HepG2 (cell line): ENCODE data around the gene LRBA.

Experiments used
- ZNF777 ChIP-seq: sonication (generic); formaldehyde crosslinking; IDR thresholded peaks from 2 replicates; pipeline ENCODE4 v1.4.0; 2020; ENCODE audit warnings: missing genetic modification reagents
- TF ChIP-seq, protein P1 (sequence below): sonication (generic); formaldehyde crosslinking; IDR thresholded peaks from 2 replicates; pipeline ENCODE4 v1.5.0; 2020; ENCODE audit warnings: mild to moderate bottlenecking, missing genetic modification reagents, moderate library complexity
- TF ChIP-seq, protein P2 (sequence below): sonication (generic); formaldehyde crosslinking; IDR thresholded peaks from 2 replicates; pipeline ENCODE4 v1.4.0; 2020; ENCODE audit warnings: missing genetic modification reagents
- TF ChIP-seq, protein P3 (sequence below): sonication (generic); formaldehyde crosslinking; IDR thresholded peaks from 2 replicates; pipeline ENCODE4 v1.4.0; 2020; ENCODE audit warnings: missing genetic modification reagents

DNA sequence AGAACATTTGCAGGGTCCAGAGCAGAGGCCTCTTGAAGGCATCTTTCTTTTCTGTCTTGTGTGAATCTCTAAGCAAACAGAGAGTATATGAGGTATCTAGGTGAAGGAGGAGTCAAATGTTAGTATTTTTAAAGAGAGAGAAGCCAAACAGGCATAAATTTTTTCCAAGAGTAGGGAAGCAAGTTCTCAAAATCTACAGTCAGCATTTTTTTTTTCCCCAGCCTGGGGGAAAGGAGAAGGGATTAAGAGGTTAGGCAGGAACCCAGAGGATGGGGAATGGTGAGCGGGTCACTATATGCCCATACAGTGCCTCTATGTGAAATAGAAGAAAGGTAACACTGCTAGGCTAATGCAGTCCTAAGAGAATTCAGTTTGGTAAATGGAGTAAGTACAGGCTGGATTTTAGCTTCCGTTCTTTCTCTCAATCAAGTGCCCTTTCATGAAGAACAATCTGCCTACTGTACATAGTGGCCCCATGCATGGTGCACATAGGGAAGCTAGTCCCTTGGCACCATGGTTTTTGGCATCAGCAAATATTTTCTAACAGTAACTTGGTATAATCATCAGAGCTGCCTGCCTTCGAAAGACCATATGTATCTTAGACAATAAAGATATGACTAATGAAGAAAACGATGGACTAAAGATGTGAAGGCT, 596.2 kb downstream of the LRBA start:
- TF ChIP-seq, protein P1, sequence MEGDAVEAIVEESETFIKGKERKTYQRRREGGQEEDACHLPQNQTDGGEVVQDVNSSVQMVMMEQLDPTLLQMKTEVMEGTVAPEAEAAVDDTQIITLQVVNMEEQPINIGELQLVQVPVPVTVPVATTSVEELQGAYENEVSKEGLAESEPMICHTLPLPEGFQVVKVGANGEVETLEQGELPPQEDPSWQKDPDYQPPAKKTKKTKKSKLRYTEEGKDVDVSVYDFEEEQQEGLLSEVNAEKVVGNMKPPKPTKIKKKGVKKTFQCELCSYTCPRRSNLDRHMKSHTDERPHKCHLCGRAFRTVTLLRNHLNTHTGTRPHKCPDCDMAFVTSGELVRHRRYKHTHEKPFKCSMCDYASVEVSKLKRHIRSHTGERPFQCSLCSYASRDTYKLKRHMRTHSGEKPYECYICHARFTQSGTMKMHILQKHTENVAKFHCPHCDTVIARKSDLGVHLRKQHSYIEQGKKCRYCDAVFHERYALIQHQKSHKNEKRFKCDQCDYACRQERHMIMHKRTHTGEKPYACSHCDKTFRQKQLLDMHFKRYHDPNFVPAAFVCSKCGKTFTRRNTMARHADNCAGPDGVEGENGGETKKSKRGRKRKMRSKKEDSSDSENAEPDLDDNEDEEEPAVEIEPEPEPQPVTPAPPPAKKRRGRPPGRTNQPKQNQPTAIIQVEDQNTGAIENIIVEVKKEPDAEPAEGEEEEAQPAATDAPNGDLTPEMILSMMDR (CRISPR knock-in tag) = no peak
- TF ChIP-seq ZNF777 = no peak
- TF ChIP-seq, protein P2, sequence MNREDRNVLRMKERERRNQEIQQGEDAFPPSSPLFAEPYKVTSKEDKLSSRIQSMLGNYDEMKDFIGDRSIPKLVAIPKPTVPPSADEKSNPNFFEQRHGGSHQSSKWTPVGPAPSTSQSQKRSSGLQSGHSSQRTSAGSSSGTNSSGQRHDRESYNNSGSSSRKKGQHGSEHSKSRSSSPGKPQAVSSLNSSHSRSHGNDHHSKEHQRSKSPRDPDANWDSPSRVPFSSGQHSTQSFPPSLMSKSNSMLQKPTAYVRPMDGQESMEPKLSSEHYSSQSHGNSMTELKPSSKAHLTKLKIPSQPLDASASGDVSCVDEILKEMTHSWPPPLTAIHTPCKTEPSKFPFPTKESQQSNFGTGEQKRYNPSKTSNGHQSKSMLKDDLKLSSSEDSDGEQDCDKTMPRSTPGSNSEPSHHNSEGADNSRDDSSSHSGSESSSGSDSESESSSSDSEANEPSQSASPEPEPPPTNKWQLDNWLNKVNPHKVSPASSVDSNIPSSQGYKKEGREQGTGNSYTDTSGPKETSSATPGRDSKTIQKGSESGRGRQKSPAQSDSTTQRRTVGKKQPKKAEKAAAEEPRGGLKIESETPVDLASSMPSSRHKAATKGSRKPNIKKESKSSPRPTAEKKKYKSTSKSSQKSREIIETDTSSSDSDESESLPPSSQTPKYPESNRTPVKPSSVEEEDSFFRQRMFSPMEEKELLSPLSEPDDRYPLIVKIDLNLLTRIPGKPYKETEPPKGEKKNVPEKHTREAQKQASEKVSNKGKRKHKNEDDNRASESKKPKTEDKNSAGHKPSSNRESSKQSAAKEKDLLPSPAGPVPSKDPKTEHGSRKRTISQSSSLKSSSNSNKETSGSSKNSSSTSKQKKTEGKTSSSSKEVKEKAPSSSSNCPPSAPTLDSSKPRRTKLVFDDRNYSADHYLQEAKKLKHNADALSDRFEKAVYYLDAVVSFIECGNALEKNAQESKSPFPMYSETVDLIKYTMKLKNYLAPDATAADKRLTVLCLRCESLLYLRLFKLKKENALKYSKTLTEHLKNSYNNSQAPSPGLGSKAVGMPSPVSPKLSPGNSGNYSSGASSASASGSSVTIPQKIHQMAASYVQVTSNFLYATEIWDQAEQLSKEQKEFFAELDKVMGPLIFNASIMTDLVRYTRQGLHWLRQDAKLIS (CRISPR knock-in tag) = no peak
- TF ChIP-seq, protein P3, sequence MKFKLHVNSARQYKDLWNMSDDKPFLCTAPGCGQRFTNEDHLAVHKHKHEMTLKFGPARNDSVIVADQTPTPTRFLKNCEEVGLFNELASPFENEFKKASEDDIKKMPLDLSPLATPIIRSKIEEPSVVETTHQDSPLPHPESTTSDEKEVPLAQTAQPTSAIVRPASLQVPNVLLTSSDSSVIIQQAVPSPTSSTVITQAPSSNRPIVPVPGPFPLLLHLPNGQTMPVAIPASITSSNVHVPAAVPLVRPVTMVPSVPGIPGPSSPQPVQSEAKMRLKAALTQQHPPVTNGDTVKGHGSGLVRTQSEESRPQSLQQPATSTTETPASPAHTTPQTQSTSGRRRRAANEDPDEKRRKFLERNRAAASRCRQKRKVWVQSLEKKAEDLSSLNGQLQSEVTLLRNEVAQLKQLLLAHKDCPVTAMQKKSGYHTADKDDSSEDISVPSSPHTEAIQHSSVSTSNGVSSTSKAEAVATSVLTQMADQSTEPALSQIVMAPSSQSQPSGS (CRISPR knock-in tag) = no peak
